Mesothelial cell of epicardium (in vitro differentiated cells): ENCODE measurements around the gene NRBF2. TPM values are rescaled to one million over a fixed set of nuclear protein-coding genes. Genes with fewer than 3 reads are reported as not detected.

ENCODE experiments used
- DNase-seq, 2 experiments: peaks; one replicate each; pipeline ENCODE4 v3.0.0; 2021; ENCODE audit warnings: low spot score in 2 of 2; ENCODE audit not compliant: unreplicated experiment in 2 of 2
- H3K27ac Mint-ChIP-seq: 2 replicates; pipeline ENCODE4 v1.8.0; 2021; ENCODE audit warnings: mixed read lengths
- H3K27me3 Mint-ChIP-seq: 2 replicates; pipeline ENCODE4 v1.8.0; 2021; ENCODE audit warnings: low read depth, mixed read lengths
- H3K36me3 Mint-ChIP-seq: 2 replicates; pipeline ENCODE4 v1.8.0; 2021; ENCODE audit warnings: mixed read lengths
- H3K4me1 Mint-ChIP-seq: 2 replicates; pipeline ENCODE4 v1.8.0; 2021; ENCODE audit warnings: mixed read lengths
- H3K4me3 Mint-ChIP-seq: 2 replicates; pipeline ENCODE4 v1.8.0; 2021; ENCODE audit warnings: mild to moderate bottlenecking, moderate library complexity, mixed read lengths
- H3K9me3 Mint-ChIP-seq: 2 replicates; pipeline ENCODE4 v1.8.0; 2021; ENCODE audit warnings: mixed read lengths
- CTCF ChIP-seq: fragments of 200-600 bp; sonication (generic); IDR thresholded peaks from one replicate; pipeline ENCODE4 v1.5.0; 2021; ENCODE audit warnings: antibody characterized with exemption; ENCODE audit not compliant: unreplicated experiment
- total RNA-seq: library from RNA; stranded (reverse); gene quantifications from 3 replicates; pipeline ENCODE4 v1.2.1, GENCODE V29; 2021

The NRBF2 gene
- total RNA-seq, 1 donor from 2014 or later = 18.2 TPM

GRCh38 chr10:63125459-63125858, 7.7 kb upstream of the NRBF2 start:
- no peak for TF ChIP-seq CTCF
- DNase-seq = no peak
- peaks cover 7% of the 10 kb centered on the region for H3K9me3 Mint-ChIP-seq
- no peaks in the 10 kb centered on the region for H3K36me3 Mint-ChIP-seq
- no peaks in the 10 kb centered on the region for H3K27me3 Mint-ChIP-seq
- H3K4me1 Mint-ChIP-seq = peaks cover 2% of the 10 kb centered on the region
- H3K27ac Mint-ChIP-seq = no peak overlapping the region
- no peak overlapping the region for H3K4me3 Mint-ChIP-seq

GRCh38 chr10:63128443-63128842, 4.7 kb upstream of the NRBF2 start:
- Mint-ChIP-seq H3K36me3 (peaks cover 3% of the 10 kb centered on the region), H3K4me1 (no peaks in the 10 kb centered on the region), H3K27me3 (no peaks in the 10 kb centered on the region), H3K9me3 (peaks cover 23% of the 10 kb centered on the region), H3K4me3 (no peak overlapping the region), H3K27ac (no peak overlapping the region)
- DNase-seq = no peak
- no peak for TF ChIP-seq CTCF

- Mint-ChIP-seq H3K9me3 (peaks cover 23% of the 10 kb centered on the region), H3K27me3 (no peaks in the 10 kb centered on the region), H3K36me3 (peaks cover 3% of the 10 kb centered on the region), H3K4me3 (no peak overlapping the region), H3K4me1 (peaks cover 9% of the 10 kb centered on the region), H3K27ac (no peak overlapping the region)
- DNase-seq = no peak
- TF ChIP-seq CTCF = no peak
Observed at GRCh38 chr10:63129888-63130287, 3.2 kb upstream of the NRBF2 start.

GRCh38 chr10:63132651-63133055, 475 bp upstream of the NRBF2 start:
- DNase-seq = no peak
- Mint-ChIP-seq H3K27ac (peak overlapping the region; percentile 95), H3K4me3 (peak overlapping the region; percentile 87), H3K27me3 (no peaks in the 10 kb centered on the region), H3K4me1 (peaks cover 13% of the 10 kb centered on the region), H3K36me3 (peaks cover 3% of the 10 kb centered on the region), H3K9me3 (peaks cover 23% of the 10 kb centered on the region)
- TF ChIP-seq CTCF = no peak

GRCh38 chr10:63133821-63134557, 861 bp downstream of the NRBF2 start:
- Mint-ChIP-seq H3K9me3 (peaks cover 23% of the 10 kb centered on the region), H3K36me3 (peaks cover 3% of the 10 kb centered on the region), H3K4me1 (peaks cover 13% of the 10 kb centered on the region), H3K27me3 (no peaks in the 10 kb centered on the region), H3K27ac (peak overlapping the region; percentile 92), H3K4me3 (peak overlapping the region; percentile 87)
- DNase-seq = no peak
- TF ChIP-seq CTCF = no peak
